HEK293T (cell line): ENCODE measurements around the gene ADSS1.

Experiments used
- ARNT ChIP-seq: fragments of 450-650 bp; IDR thresholded peaks from 2 replicates; pipeline ENCODE4 v1.6.1; 2017; ENCODE audit warnings: mild to moderate bottlenecking
- BHLHE40 ChIP-seq: fragments of 450-650 bp; IDR thresholded peaks from 2 replicates; pipeline ENCODE4 v1.6.1; 2016; ENCODE audit warnings: mild to moderate bottlenecking, moderate library complexity, borderline replicate concordance
- ELF4 ChIP-seq: fragments of 450-650 bp; IDR thresholded peaks from 2 replicates; pipeline ENCODE4 v1.6.1; 2017; ENCODE audit warnings: antibody characterized with exemption
- FOXK2 ChIP-seq: fragments of 450-650 bp; IDR thresholded peaks from 2 replicates; pipeline ENCODE4 v1.6.1; 2016; ENCODE audit warnings: mild to moderate bottlenecking
- FOXM1 ChIP-seq: fragments of 450-650 bp; IDR thresholded peaks from 2 replicates; pipeline ENCODE4 v1.6.1; 2017; ENCODE audit warnings: mild to moderate bottlenecking, borderline replicate concordance
- HDGF ChIP-seq: fragments of 450-650 bp; IDR thresholded peaks from 2 replicates; pipeline ENCODE4 v1.6.1; 2017; ENCODE audit warnings: antibody characterized with exemption, borderline replicate concordance
- NFRKB ChIP-seq: fragments of 450-650 bp; IDR thresholded peaks from 2 replicates; pipeline ENCODE4 v1.6.1; 2016; ENCODE audit warnings: mild to moderate bottlenecking, moderate library complexity
- PKNOX1 ChIP-seq: fragments of 450-650 bp; IDR thresholded peaks from 2 replicates; pipeline ENCODE4 v1.6.1; 2016
- SP1 ChIP-seq: fragments of 450-650 bp; IDR thresholded peaks from 2 replicates; pipeline ENCODE4 v1.6.1; 2017
- SUZ12 ChIP-seq: fragments of 450-650 bp; IDR thresholded peaks from 2 replicates; pipeline ENCODE4 v1.6.1; 2016; ENCODE audit warnings: mild to moderate bottlenecking
- TARDBP ChIP-seq: fragments of 450-650 bp; IDR thresholded peaks from 2 replicates; pipeline ENCODE4 v1.6.1; 2016
- ZNF384 ChIP-seq: fragments of 450-650 bp; IDR thresholded peaks from 2 replicates; pipeline ENCODE4 v1.6.1; 2016

GRCh38 chr14:104694475-104694950 is 29.5 kb upstream of the ADSS1 start:
- TF ChIP-seq BHLHE40 (no peak), FOXM1 (no peak), PKNOX1 (no peak), ELF4 (no peak), NFRKB (no peak), FOXK2 (no peak), ARNT (no peak), TARDBP (no peak), HDGF (no peak), SP1 (no peak), SUZ12 (no peak), ZNF384 (no peak)
